HepG2 (cell line): ENCODE results near the gene LGALS4. TPM values are rescaled to one million over a fixed set of nuclear protein-coding genes. Genes with fewer than 3 reads are reported as not detected.

Experiments used
- CSRNP2 ChIP-seq: sonication (generic); formaldehyde crosslinking; conservative IDR thresholded peaks from 2 replicates; pipeline ENCODE4 v1.8.0; 2022; ENCODE audit warnings: low read depth, missing genetic modification reagents
- ERF ChIP-seq: IDR thresholded peaks from 2 replicates; pipeline ENCODE4 v1.6.1; 2018; ENCODE audit warnings: missing biosample characterization, missing genetic modification reagents
- ZBTB43 ChIP-seq: sonication (generic); formaldehyde crosslinking; conservative IDR thresholded peaks from 2 replicates; pipeline ENCODE4 v1.4.0; 2020; ENCODE audit warnings: missing genetic modification reagents
- ZNF224 ChIP-seq: sonication (generic); formaldehyde crosslinking; IDR thresholded peaks from 2 replicates; pipeline ENCODE4 v1.5.0; 2020; ENCODE audit warnings: mild to moderate bottlenecking, missing genetic modification reagents
- ZNF503 ChIP-seq: sonication (generic); formaldehyde crosslinking; IDR thresholded peaks from 2 replicates; pipeline ENCODE4 v1.4.0; 2020; ENCODE audit warnings: missing genetic modification reagents
- ZNF710 ChIP-seq: sonication (generic); formaldehyde crosslinking; IDR thresholded peaks from 2 replicates; pipeline ENCODE4 v1.5.0; 2020; ENCODE audit warnings: mild to moderate bottlenecking, missing genetic modification reagents, borderline replicate concordance
- polyA plus RNA-seq, 8 experiments: library from polyadenylated mRNA; depleted of rRNA in 3 of 8; stranded (reverse) in 7 of 8; unstranded in 1 of 8; fragments of >200 nt; fragmentation: Illumina TruSeq in 4 of 8; extraction: Trizol in 4 of 8; gene quantifications; 2 replicates each; pipeline versions ENCODE4 v1.2.1 to v1.2.3, GENCODE V29; 2011 to 2016; ENCODE audit warnings: low read depth in 4 of 8, missing spikeins in 1 of 8, mixed read lengths in 1 of 8; ENCODE audit not compliant: insufficient read depth in 1 of 8
- total RNA-seq, 5 experiments: library from RNA; depleted of rRNA; stranded (reverse); fragments of >200 nt; fragmentation: Illumina TruSeq; extraction: Trizol; gene quantifications; 2 replicates each; pipeline ENCODE4 v1.2.3, GENCODE V29; 2016; ENCODE audit warnings: low read depth in 1 of 5

LGALS4 gene
- total and polyA plus RNA-seq, 2 of the 13 experiments (the other 11 are each of a cell fraction or from before 2014, with no cell fraction given), result 0.24 to 0.71 TPM

GRCh38 chr19:38808741-38809140 is 4.0 kb downstream of the LGALS4 start (continued):
- TF ChIP-seq ZNF710 (CRISPR knock-in tag), result no peak
- TF ChIP-seq ZNF224, result no peak
- TF ChIP-seq ZNF503 (CRISPR knock-in tag), result no peak
- no peak for TF ChIP-seq CSRNP2
- TF ChIP-seq ERF (CRISPR knock-in tag), result no peak
- no peak for TF ChIP-seq ZBTB43 (CRISPR knock-in tag)
- TF ChIP-seq, all 625 proteins: peak for 0
